Trophoblast cell (in vitro differentiated cells and primary cell): ENCODE measurements around the gene MIS18A.
"Not testable (repeated sequence)": the region's sequence is repeated elsewhere in the genome, so short reads cannot be mapped to it uniquely, and the experiment has no call there.

Experiments used
- DNase-seq, 2 donors: peaks; one replicate each; pipeline ENCODE4 v3.0.0-alpha.2; 2016
- H2AFZ ChIP-seq: 2 replicates; pipeline ENCODE4 v1.6.1; 2013; ENCODE audit warnings: low read length, moderate library complexity, mild to moderate bottlenecking; ENCODE audit not compliant: insufficient read depth, poor library complexity
- H2AK5ac ChIP-seq: 2 replicates; pipeline ENCODE4 v1.6.1; 2013; ENCODE audit warnings: mild to moderate bottlenecking, low read length
- H2BK120ac ChIP-seq: 2 replicates; pipeline ENCODE4 v1.6.1; 2013; ENCODE audit warnings: low read length, mild to moderate bottlenecking, moderate library complexity; ENCODE audit not compliant: insufficient read depth, poor library complexity
- H2BK12ac ChIP-seq: 2 replicates; pipeline ENCODE4 v1.6.1; 2013; ENCODE audit warnings: mild to moderate bottlenecking, low read length, moderate library complexity
- H2BK5ac ChIP-seq: 2 replicates; pipeline ENCODE4 v1.6.1; 2013; ENCODE audit warnings: low read length, low read depth, moderate library complexity, mild to moderate bottlenecking; ENCODE audit not compliant: poor library complexity
- H3K14ac ChIP-seq: 2 replicates; pipeline ENCODE4 v1.6.1; 2013; ENCODE audit warnings: mild to moderate bottlenecking, low read length
- H3K18ac ChIP-seq: 2 replicates; pipeline ENCODE4 v1.6.1; 2013; ENCODE audit warnings: mild to moderate bottlenecking, low read length
- H3K23ac ChIP-seq: 2 replicates; pipeline ENCODE4 v1.6.1; 2013; ENCODE audit warnings: low read length
- H3K27ac ChIP-seq: 2 replicates; pipeline ENCODE4 v1.5.1; 2013; ENCODE audit warnings: low read depth, mild to moderate bottlenecking, inconsistent platforms, low read length, moderate library complexity
- H3K27me3 ChIP-seq: 2 replicates; pipeline ENCODE4 v1.6.1; 2013; ENCODE audit warnings: inconsistent platforms, mild to moderate bottlenecking, low read length, moderate library complexity; ENCODE audit not compliant: insufficient read depth
- H3K36me3 ChIP-seq, 2 experiments: 1 replicate in 1 of 2; 2 replicates in 1 of 2; pipeline ENCODE4 v1.6.1; 2013; ENCODE audit warnings: low read length in 2 of 2, mild to moderate bottlenecking in 2 of 2, moderate library complexity in 1 of 2; ENCODE audit not compliant: insufficient read depth in 2 of 2, control insufficient read depth in 1 of 2
- H3K4ac ChIP-seq: 2 replicates; pipeline ENCODE4 v1.6.1; 2013; ENCODE audit warnings: low read depth, mild to moderate bottlenecking, low read length, moderate library complexity
- H3K4me1 ChIP-seq, 2 experiments: 1 replicate in 1 of 2; 2 replicates in 1 of 2; pipeline ENCODE4 v1.6.1; 2013; ENCODE audit warnings: low read length in 2 of 2, mild to moderate bottlenecking in 2 of 2, moderate library complexity in 1 of 2; ENCODE audit not compliant: insufficient read depth in 2 of 2, control insufficient read depth in 1 of 2
- H3K4me2 ChIP-seq: 2 replicates; pipeline ENCODE4 v1.6.1; 2013; ENCODE audit warnings: inconsistent platforms, mild to moderate bottlenecking, low read length, moderate library complexity
- H3K4me3 ChIP-seq: 2 replicates; pipeline ENCODE4 v1.5.1; 2013; ENCODE audit warnings: mild to moderate bottlenecking, low read depth, low read length, inconsistent platforms
- H3K79me1 ChIP-seq: one replicate; pipeline ENCODE4 v1.6.1; 2013; ENCODE audit warnings: low read length
- H3K79me2 ChIP-seq: 2 replicates; pipeline ENCODE4 v1.6.1; 2013; ENCODE audit warnings: low read length, mild to moderate bottlenecking; ENCODE audit not compliant: control insufficient read depth, insufficient read depth, poor library complexity
- H3K9ac ChIP-seq: 2 replicates; pipeline ENCODE4 v1.6.1; 2013; ENCODE audit warnings: mild to moderate bottlenecking, low read length
- H3K9me3 ChIP-seq: 2 replicates; pipeline ENCODE4 v1.6.1; 2013; ENCODE audit warnings: low read depth, mild to moderate bottlenecking, control low read depth, inconsistent platforms, low read length; ENCODE audit not compliant: insufficient read depth
- H4K12ac ChIP-seq: 2 replicates; pipeline ENCODE4 v1.6.1; 2013; ENCODE audit warnings: low read depth, mild to moderate bottlenecking, low read length, moderate library complexity
- H4K8ac ChIP-seq: 2 replicates; pipeline ENCODE4 v1.6.1; 2013; ENCODE audit warnings: low read depth, mild to moderate bottlenecking, low read length, moderate library complexity
- H4K91ac ChIP-seq: one replicate; pipeline ENCODE4 v1.6.1; 2013; ENCODE audit warnings: low read depth, mild to moderate bottlenecking, low read length, moderate library complexity
- WGBS: extraction: QIAGEN DNeasy Blood & Tissue Kit; methylation state at CpG from one replicate; pipeline ENCODE4 v1.1.7; 2013; ENCODE audit warnings: missing lambda C conversion rate; ENCODE audit not compliant: insufficient read length, insufficient coverage; ENCODE audit errors: extremely low coverage; 5-methylcytosine and 5-hydroxymethylcytosine counted together

The MIS18A gene

DNA sequence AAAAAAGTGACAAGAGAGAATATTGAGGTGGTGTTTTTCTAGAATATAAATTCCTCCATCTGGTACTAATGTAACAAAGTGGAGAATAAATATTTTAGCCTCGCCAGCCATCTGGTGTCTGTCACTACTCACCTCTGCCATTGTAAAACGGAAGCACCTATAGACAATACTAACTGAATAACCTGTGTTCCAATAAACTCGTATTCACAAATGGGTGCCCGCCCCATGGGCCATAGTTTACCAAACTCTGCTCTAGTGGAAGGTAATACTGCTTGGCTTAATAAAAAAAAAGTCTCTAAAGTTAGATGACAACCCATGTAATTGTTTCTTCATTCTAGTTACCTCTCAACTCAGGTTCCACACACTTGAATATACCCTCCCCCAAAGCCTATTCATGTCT is 8.1 kb downstream of the MIS18A start:
- Histone ChIP-seq H3K27ac (no peak overlapping the region), H3K79me1 (no peaks in the 10 kb centered on the region), H3K4me3 (no peak overlapping the region), H2BK5ac (no peak overlapping the region), H3K4ac (no peak overlapping the region), H4K8ac (no peak overlapping the region), H2BK12ac (no peak overlapping the region), H3K14ac (no peak overlapping the region), H3K18ac (no peak overlapping the region), H2BK120ac (no peak overlapping the region), H4K12ac (no peak overlapping the region), H3K23ac (no peak overlapping the region), H3K4me2 (no peak overlapping the region), H2AK5ac (no peak overlapping the region), H3K79me2 (no peaks in the 10 kb centered on the region), H4K91ac (no peak overlapping the region), H2AFZ (no peak overlapping the region), H3K27me3 (no peaks in the 10 kb centered on the region), H3K4me1 (no peaks in the 10 kb centered on the region), H3K9ac (no peak overlapping the region), H3K36me3 (peaks cover 10 to 26% of the 10 kb centered on the region in 2 experiments), H3K9me3 (no peaks in the 10 kb centered on the region)
- no CpG with 5 or more reads among the region's 4 CpGs for WGBS
- DNase-seq, result no peak

DNA sequence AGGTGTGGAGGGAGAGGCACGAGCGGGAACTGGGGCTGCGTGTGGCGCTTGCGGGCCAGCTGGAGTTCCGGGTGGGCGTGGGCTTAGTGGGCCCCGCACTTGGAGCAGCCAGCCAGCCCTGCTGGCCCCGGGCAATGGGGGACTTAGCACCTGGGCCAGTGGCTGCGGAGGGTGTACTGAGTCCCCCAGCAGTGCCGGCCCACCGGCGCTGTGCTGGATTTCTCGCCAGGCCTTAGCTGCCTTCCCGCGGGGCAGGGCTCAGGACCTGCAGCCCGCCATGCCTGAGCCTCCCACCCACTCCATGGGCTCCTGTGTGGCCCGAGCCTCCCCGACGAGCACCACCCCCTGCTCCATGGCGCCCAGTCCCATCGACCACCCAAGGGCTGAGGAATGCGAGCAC is 13.5 kb downstream of the MIS18A start:
- H3K23ac ChIP-seq, H3K79me2 ChIP-seq, H2AFZ ChIP-seq, H3K4me2 ChIP-seq, H3K79me1 ChIP-seq, H2BK12ac ChIP-seq, H4K91ac ChIP-seq, H3K4me1 ChIP-seq, H3K9ac ChIP-seq, H4K12ac ChIP-seq, H4K8ac ChIP-seq, H3K18ac ChIP-seq, H3K4ac ChIP-seq, H3K4me3 ChIP-seq, H2BK120ac ChIP-seq, H3K9me3 ChIP-seq, H3K27me3 ChIP-seq, H3K14ac ChIP-seq, H2BK5ac ChIP-seq, DNase-seq, H2AK5ac ChIP-seq, H3K27ac ChIP-seq: not testable (repeated sequence)
- H3K36me3 ChIP-seq, result peaks cover 7 to 14% of the 10 kb centered on the region in 2 experiments
- no CpG with 5 or more reads among the region's 23 CpGs for WGBS

DNA sequence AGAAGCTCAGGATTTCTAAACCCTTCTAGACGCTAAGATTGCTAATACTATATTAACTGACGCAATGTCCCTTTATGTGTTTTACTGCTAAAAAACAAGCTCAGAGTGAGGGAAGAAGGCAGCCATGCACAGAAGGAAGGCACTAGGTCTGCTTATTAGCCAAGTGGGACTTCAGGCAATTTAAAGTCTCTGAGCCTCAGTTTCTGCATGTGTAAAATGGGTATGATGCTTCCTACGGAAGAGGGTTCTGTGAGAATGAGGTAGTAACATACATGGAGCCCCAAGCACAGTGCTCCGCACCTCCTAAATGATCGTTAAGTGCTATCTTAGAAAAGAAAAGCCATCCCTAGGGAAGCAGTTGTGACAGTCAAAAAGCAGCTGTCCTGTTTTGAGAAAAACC is 16.9 kb downstream of the MIS18A start:
- no peaks in the 10 kb centered on the region for H3K9me3 ChIP-seq
- H4K91ac ChIP-seq, result no peak overlapping the region
- no peak overlapping the region for H2BK12ac ChIP-seq
- H3K4ac ChIP-seq, result no peak overlapping the region
- no peak overlapping the region for H3K9ac ChIP-seq
- H2AK5ac ChIP-seq, result no peak overlapping the region
- H2BK120ac ChIP-seq, result no peak overlapping the region
- no peak overlapping the region for H4K8ac ChIP-seq
- H3K23ac ChIP-seq, result no peak overlapping the region
- H2AFZ ChIP-seq, result no peak overlapping the region
- peaks cover 0 to 2% of the 10 kb centered on the region in 2 experiments for H3K36me3 ChIP-seq
- H3K27ac ChIP-seq, result no peak overlapping the region
- no peaks in the 10 kb centered on the region for H3K27me3 ChIP-seq
- H3K4me2 ChIP-seq, result no peak overlapping the region
- no peaks in the 10 kb centered on the region for H3K79me1 ChIP-seq
- no peak overlapping the region for H4K12ac ChIP-seq
- H3K14ac ChIP-seq, result no peak overlapping the region
- H3K4me3 ChIP-seq, result no peak overlapping the region
- no peak overlapping the region for H3K18ac ChIP-seq
- WGBS, result no CpG with 5 or more reads among the region's 5 CpGs
- H3K79me2 ChIP-seq, result no peaks in the 10 kb centered on the region
- DNase-seq, result no peak
- H2BK5ac ChIP-seq, result no peak overlapping the region
- H3K4me1 ChIP-seq, result no peaks in the 10 kb centered on the region

DNA sequence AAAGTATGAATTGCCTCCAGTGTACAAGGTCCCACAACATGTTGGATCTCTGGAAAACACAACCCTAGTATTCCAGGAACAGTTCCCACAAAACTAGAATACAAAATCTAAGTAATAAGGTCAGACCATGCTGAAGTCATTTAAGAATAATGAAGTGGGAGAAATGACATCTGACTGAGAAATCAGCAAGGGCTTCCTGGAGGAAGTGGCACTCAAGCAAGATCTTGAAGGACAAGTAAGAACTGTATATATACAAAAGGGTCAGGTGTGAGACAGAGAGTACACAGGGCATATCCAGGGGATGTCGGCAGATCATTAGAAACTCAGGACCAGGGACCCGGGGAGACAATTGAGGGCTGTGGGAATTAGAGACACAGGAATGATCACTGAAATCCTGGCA is 18.7 kb downstream of the MIS18A start:
- whole genome bisulfite sequencing, result no CpG with 5 or more reads among the region's 2 CpGs
- H3K36me3 ChIP-seq, result no peaks in the 10 kb centered on the region
- H2BK12ac ChIP-seq, result no peak overlapping the region
- H2AK5ac ChIP-seq, result no peak overlapping the region
- no peak overlapping the region for H3K18ac ChIP-seq
- H3K23ac ChIP-seq, result no peak overlapping the region
- no peak overlapping the region for H3K4me3 ChIP-seq
- H3K4me2 ChIP-seq, result no peak overlapping the region
- no peaks in the 10 kb centered on the region for H3K9me3 ChIP-seq
- H3K79me1 ChIP-seq, result no peaks in the 10 kb centered on the region
- no peak overlapping the region for H3K14ac ChIP-seq
- no peak overlapping the region for H4K12ac ChIP-seq
- no peak for DNase-seq
- H3K79me2 ChIP-seq, result no peaks in the 10 kb centered on the region
- no peak overlapping the region for H3K4ac ChIP-seq
- H4K91ac ChIP-seq, result no peak overlapping the region
- no peak overlapping the region for H2AFZ ChIP-seq
- H4K8ac ChIP-seq, result no peak overlapping the region
- no peaks in the 10 kb centered on the region for H3K27me3 ChIP-seq
- no peak overlapping the region for H3K9ac ChIP-seq
- H3K27ac ChIP-seq, result no peak overlapping the region
- H3K4me1 ChIP-seq, result no peaks in the 10 kb centered on the region
- H2BK5ac ChIP-seq, result no peak overlapping the region
- no peak overlapping the region for H2BK120ac ChIP-seq

DNA sequence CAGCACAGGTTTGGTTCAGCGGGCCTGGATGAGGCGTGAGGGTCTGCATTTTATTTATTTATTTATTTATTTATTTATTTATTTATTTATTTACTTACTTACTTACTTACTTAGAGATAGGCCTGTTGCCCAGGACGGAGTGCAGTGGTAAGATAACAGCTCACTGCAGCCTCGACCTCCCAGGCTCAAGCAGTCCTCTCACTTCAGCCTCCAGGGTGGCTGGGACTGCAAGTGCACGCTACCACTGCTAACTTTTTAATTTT is 20.1 kb downstream of the MIS18A start:
- not testable (repeated sequence) for H3K27ac ChIP-seq, H4K91ac ChIP-seq, H3K18ac ChIP-seq, H3K23ac ChIP-seq, H3K79me1 ChIP-seq, H3K79me2 ChIP-seq, H3K14ac ChIP-seq, H2BK12ac ChIP-seq, H3K27me3 ChIP-seq, H3K36me3 ChIP-seq, H3K4me3 ChIP-seq, H3K4me1 ChIP-seq, H3K4me2 ChIP-seq, H2AFZ ChIP-seq, H2BK120ac ChIP-seq, DNase-seq, H4K12ac ChIP-seq, H3K4ac ChIP-seq, H4K8ac ChIP-seq, H3K9me3 ChIP-seq, H2BK5ac ChIP-seq, H3K9ac ChIP-seq, H2AK5ac ChIP-seq
- WGBS, result no CpG with 5 or more reads among the region's 5 CpGs
